Stimulated activated CD8-positive, alpha-beta memory T cell treated with anti-CD3 and anti-CD28 coated beads, Interleukin-4, amount 100 ng/mL, for 24 hours (primary cell): ENCODE results near the gene KCNC4.
A peak's percentile ranks its signal among the peaks of the same experiment; 100 is the strongest.

Source experiments
- DNase-seq: peaks from one replicate; pipeline ENCODE4 v3.0.0-alpha.2; 2020; ENCODE audit warnings: low read depth

Gene KCNC4

DNA sequence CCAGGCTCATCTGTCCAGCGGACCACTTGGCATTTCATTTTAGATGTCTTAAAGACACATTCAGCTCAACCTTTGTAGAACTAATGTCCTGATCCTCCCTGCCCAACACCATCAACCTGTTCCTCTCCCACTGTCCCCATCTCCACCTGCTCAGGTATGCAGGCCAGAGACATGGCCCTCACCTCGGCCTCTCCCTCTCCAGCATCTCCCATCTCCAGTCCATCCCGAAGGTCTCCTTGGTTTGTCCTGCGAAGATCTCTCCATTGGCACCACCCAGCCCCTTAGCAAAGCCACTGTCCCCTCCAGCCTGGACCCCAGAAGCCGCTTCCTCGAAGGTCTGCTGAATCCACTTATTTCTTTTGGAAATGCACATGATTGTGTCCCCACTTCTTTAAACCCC is 20.9 kb upstream of the KCNC4 start:
- no peak for DNase-seq

DNA sequence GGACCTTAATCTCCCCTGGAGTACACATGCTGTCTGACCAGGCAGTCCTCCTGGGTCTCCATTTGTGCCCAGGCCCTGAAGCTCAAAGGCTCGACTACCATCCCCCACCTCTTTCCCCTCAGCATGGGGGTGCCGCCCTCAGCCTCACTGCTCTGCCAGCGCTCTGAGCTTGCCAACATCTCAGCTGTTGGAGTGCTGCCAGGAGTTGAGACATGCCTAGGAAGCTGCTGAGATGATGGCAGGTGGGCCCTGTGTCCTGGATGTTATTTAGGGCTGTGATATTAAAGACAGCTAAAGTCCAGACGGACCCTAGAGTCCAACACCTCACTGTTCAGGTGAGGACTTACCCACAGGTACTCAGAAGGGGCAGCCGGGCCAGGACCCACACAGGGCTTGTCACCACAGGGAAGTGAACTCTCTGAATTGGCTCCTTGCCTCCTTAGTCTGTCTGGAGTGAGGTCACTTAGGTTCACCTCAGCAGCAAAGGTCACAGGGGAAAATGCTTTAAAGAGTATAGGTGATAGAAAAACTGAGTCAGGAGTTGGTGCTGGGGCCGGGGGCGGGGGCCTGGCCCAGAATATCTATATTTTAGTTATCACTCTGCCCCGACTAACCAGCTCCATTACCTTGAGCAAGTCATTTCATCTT is 19.7 kb upstream of the KCNC4 start:
- DNase-seq, result no peak

GRCh38 chr1:110192541-110192940 is 17.6 kb upstream of the KCNC4 start:
- DNase-seq, result no peak

- DNase-seq, result no peak
These were observed 14.9 kb upstream of the KCNC4 start for GRCh38 chr1:110195196-110195595.

GRCh38 chr1:110196917-110197765 is 13.0 kb upstream of the KCNC4 start:
- DNase-seq, result peak; percentile 22

GRCh38 chr1:110197905-110198629 is 12.0 kb upstream of the KCNC4 start:
- DNase-seq, result no peak

DNA sequence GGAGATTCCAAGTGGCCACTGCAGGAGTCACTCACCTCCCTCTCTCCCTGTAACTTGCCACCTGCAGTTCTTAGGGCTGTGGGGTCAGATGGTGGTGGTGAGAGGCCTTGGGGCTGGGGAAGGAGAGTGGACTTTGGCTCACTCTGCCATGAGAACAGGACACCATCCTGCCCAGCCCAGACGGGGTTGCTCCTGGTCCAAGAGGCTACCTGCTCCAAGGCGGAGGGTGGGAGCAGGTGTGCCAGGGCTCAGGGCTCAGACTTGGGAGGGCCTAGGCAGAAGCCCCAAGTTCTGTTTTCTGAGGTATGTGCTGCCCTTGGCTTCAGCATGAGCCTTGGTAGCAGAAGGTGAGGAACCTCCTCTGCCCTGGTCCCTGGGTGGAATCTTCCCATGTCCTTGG is 11.4 kb upstream of the KCNC4 start:
- DNase-seq, result no peak

DNA sequence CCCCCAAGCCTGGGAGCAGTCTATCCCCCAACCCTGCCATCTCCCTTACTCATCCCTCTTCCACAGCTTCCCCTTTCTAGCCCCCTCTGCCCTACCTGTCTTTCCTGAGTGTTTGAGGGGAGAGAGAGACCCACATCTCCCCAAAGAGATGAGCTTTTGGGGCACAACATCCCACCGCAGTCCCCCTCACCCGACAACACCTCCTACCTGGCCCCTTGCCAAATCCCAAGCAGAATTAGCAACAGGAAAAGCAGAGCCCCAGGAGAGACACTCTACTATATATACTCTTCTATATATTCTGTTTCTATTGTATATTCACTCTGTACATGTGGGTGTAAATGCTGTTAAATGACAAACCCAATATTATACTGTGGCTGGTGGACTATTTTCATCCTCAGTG is 9.9 kb upstream of the KCNC4 start:
- DNase-seq, result no peak

DNA sequence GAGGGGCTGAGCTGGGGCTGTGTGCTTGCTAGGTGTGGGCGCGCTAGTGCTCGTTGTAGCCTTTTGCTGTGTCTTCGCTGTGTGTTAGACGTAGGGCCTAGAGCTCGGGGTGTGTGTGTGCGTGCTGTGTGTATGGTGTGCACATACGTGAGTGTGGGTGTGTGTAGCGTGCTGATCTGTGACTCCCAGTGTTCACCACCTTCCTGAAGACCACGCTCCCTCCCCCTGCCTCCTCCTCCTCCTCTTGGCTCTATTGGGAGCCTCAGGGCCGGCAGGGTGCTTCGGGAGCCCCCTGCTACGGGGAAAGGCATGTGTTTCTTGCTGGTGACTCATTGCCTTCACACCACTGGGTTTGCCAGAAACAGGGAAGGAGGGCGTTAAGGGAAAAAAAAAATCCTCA is 9.4 kb upstream of the KCNC4 start:
- no peak for DNase-seq

GRCh38 chr1:110201157-110201825 is 8.8 kb upstream of the KCNC4 start:
- DNase-seq, result no peak

DNA sequence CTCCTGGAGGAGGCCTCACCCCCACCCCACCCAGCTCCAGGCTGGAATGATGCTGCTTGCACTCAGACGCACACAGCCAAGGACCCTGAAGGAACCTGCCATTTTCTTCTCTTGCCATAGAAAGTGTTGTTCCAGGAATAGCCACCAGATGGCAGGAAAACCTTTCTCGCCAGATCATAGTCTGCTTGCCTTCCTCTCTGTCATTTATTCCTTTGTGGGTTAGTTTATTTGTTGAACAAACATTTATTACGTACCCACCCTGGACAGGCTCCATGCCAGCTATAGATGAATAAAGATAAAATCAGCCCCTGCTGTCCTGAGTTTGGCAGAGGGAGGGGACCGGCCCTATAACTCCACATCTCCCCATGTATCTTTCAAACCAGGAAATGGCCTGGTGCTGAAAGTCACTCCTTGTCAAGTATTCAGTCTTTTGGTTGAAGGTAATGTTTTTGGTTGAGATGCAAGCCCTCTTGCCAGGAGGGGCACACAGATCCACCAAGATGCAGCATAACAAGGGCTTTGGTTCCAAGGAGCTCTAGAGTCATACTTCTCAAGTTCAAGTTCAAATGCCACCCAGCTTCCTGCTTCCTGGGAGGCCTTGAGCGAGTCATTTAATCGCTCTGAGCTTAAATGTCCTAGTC is 7.0 kb upstream of the KCNC4 start:
- peak; percentile 24 for DNase-seq

DNA sequence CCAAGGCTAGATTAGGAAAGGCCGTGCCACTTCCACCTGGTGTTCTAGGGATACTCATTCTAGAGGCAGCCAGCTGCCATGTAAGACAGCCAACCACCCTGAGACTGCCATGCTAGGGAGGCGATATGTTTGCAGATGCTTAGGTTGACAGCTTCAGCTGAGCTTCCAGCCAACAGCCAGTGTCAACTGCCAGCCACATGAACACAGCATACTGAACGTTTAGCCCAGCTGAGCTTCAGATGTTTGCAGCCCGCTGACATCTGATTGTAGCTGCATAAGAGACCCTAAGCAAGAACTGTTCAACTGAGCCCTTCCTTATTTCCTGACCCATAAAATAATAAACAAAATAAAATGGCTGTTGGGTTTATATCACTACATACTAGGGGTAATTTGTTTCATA is 5.0 kb upstream of the KCNC4 start:
- no peak for DNase-seq

- DNase-seq, result no peak
These were observed 4.4 kb upstream of the KCNC4 start for GRCh38 chr1:110205591-110206155.

GRCh38 chr1:110206261-110206920 is 3.7 kb upstream of the KCNC4 start:
- no peak for DNase-seq

GRCh38 chr1:110207831-110208230 is 2.3 kb upstream of the KCNC4 start:
- DNase-seq, result peak; percentile 69

DNA sequence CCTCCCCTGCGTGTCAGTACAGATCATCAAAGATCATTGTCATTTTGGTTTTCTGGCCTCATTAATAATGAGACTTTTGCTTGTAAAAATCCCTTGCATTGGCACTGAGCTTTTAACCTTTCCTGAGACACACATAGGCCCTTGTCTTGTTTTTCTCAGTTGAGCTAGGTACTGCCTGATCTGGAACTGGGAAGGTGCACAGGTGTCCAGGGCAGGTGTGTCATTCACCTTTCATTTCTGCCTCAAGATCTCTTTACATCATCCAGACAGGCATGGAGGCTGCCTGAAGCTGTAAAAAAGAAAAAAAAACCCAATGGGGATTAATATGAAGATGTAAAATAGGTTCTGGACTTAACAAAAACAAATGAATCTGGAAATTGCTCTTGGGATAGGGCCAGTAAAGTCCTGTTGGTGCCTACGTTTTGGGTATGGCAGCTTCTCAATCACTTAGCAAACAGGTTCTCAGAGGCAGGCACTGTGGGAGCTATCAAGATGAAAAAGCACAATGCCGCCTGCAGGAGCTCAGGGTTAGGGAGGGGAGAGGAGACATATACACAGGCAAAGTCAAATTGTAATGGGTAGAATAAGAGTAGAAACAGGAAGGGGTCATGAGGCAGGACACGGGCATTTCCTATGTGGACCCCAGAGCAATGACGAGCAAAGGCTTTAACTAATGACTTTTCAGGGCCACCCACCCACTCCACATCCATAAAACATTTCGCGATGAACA is 1.0 kb upstream of the KCNC4 start:
- DNase-seq, result no peak

DNA sequence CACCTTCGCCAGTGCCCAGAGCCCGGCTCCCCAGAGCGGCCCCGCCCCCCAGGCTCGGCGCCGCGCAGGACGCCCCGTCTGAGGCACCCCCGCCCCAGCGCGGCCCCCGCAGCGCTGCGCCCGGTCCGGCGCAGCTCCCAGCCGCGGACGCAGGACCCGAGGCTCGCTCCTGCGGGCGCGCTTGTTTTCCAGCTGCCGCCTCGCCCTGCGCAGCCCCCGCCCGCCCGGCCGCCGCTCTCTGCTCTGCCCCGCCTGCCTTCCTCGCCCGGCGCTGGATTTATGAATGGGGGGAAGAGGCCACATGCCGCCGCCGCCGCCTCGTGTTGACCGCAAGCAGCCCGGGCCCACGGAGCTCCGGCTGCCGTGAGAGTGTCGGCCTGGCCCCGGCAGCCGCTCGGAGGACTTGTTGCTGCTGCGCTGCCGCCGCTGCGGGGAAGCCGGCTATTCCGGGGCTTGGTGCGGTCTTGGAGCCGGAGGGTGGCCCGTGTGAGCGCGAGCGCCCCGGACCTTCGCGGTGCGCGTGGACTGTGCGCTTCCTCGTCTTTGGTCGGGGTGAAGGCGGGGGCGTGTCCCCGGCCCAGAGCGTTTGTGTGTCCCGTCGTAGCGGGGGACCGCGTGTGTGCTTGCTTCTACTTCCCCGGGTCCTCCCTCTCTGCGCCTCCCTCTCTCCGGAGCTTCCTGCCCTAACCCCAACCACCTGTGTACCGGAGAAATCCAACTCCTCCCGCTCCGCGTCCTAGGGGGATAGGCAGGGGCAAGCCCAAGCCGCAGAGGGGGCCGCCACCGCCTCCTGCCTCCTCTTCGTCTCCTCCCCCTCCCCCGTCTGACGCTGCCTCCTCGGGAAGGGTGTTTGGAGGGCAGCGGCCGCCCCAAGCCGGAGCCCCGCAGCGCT is 736 bp downstream of the KCNC4 start:
- DNase-seq, result peak; percentile 28

DNA sequence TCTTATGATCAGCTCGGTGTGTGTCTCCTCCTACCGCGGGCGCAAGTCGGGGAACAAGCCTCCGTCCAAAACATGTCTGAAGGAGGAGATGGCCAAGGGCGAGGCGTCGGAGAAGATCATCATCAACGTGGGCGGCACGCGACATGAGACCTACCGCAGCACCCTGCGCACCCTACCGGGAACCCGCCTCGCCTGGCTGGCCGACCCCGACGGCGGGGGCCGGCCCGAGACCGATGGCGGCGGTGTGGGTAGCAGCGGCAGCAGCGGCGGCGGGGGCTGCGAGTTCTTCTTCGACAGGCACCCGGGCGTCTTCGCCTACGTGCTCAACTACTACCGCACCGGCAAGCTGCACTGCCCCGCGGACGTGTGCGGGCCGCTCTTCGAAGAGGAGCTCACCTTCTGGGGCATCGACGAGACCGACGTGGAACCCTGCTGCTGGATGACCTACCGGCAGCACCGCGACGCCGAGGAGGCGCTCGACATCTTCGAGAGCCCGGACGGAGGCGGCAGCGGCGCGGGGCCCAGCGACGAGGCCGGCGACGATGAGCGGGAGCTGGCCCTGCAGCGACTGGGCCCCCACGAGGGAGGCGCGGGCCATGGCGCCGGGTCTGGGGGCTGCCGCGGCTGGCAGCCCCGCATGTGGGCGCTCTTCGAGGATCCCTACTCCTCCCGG is 1.5 kb downstream of the KCNC4 start:
- DNase-seq, result peak; percentile 21
